ENCODE data around the gene HAUS7.

DNA sequence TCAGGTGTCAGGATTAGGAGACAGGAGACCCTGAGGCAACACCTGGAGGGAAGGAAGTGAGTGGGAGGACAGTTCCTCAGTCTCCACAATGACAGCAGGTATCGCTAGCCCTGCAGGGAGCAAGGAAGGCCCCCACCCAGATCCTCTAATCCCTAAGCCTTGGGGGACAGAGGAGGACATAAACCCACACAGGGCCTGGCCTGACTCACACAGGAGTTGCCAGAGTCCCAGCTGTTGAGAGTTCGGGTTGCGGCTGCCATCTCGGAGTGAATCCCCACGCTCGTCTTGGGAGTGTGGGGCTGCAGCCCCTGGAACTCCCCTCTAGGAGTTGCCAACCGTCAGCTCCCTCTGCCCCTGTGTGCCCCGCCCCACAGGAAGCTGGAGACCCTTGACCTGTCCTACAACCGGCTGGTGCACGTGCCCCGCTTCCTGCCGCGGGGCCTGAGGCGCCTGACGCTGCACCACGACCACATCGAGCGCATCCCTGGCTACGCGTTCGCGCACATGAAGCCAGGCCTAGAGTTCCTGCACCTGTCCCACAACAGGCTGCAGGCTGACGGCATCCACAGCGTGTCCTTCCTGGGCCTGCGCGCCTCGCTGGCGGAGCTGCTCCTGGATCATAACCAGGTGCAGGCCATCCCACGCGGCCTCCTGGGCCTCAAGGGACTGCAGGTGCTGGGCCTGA, 15.2 kb upstream of the HAUS7 start:
- TF ChIP-seq POLR2A (IDR thresholded peaks at IDR 0.05; ENCODE audit: borderline replicate concordance, extremely low read depth, insufficient read depth, insufficient read length) (no peak), SP1 (IDR thresholded peaks at IDR 0.05; ENCODE audit: low read depth) (no peak), POLR2AphosphoS5 (IDR thresholded peaks at IDR 0.05; ENCODE audit: low read depth, low read length) (no peak), EZH2 (IDR thresholded peaks at IDR 0.05) (no peak), YY1 (IDR thresholded peaks at IDR 0.05; ENCODE audit: extremely low read depth, insufficient replicate concordance, low read depth, low read length) (no peak), EGR1 (IDR thresholded peaks at IDR 0.05; ENCODE audit: low read depth) (no peak), ATF3 (IDR thresholded peaks at IDR 0.05) (no peak), CEBPB (IDR thresholded peaks at IDR 0.05; ENCODE audit: low read depth) (no peak), JUND (IDR thresholded peaks at IDR 0.05) (no peak), EZH2phosphoT487 (IDR thresholded peaks at IDR 0.05; ENCODE audit: borderline replicate concordance) (no peak), RAD21 (IDR thresholded peaks at IDR 0.05; ENCODE audit: low read depth) (no peak), ZFX (IDR thresholded peaks at IDR 0.05) (no peak), ELF1 (IDR thresholded peaks at IDR 0.05; ENCODE audit: borderline replicate concordance, low read depth) (no peak)
- TF ChIP-seq, protein P1, sequence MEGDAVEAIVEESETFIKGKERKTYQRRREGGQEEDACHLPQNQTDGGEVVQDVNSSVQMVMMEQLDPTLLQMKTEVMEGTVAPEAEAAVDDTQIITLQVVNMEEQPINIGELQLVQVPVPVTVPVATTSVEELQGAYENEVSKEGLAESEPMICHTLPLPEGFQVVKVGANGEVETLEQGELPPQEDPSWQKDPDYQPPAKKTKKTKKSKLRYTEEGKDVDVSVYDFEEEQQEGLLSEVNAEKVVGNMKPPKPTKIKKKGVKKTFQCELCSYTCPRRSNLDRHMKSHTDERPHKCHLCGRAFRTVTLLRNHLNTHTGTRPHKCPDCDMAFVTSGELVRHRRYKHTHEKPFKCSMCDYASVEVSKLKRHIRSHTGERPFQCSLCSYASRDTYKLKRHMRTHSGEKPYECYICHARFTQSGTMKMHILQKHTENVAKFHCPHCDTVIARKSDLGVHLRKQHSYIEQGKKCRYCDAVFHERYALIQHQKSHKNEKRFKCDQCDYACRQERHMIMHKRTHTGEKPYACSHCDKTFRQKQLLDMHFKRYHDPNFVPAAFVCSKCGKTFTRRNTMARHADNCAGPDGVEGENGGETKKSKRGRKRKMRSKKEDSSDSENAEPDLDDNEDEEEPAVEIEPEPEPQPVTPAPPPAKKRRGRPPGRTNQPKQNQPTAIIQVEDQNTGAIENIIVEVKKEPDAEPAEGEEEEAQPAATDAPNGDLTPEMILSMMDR (IDR thresholded peaks at IDR 0.05 in 2 of 3, conservative IDR thresholded peaks at IDR 0.05 in 1 of 3; ENCODE audit: borderline replicate concordance in 1 of 3, insufficient read depth in 1 of 3, low read depth in 2 of 3, low read length in 2 of 3) = no peak

Data from HCT116 (cell line).